GM12878 (cell line): ENCODE measurements around the gene CADPS. TPM values are rescaled to one million over a fixed set of nuclear protein-coding genes. Genes with fewer than 3 reads are reported as not detected.

Experiments
- ATAC-seq: fragments of 200-7000 bp; cut with Tn5 transposase; 3 replicates; pipeline ENCODE4 v1.9.1; 2020; ENCODE audit warnings: mild to moderate bottlenecking, moderate library complexity
- BruUV-seq: library from RNA; stranded (reverse); fragments of 400-500 nt; replicated peaks from 2 replicates; lab custom pipeline; 2021; lab: Mats Ljungman, UMichigan
- CTCF ChIA-PET: fragments of 300-600 bp; sonication (Branson Sonifier 250); formaldehyde crosslinking; extraction: SDS; loops from one replicate; lab custom pipeline; 2021; ENCODE audit warnings: inconsistent platforms; lab: Yijun Ruan, JAX
- POLR2A ChIA-PET: fragments of 350-600 bp; formaldehyde crosslinking; extraction: SDS; loops from one replicate; lab custom pipeline; 2021; ENCODE audit warnings: inconsistent platforms; lab: Charles Lee
- RAD21 ChIA-PET: fragments of 300-600 bp; sonication (Branson Sonifier 250); formaldehyde crosslinking; loops from one replicate; lab custom pipeline; 2023; ENCODE audit warnings: antibody characterized with exemption; ENCODE audit not compliant: unreplicated experiment; lab: Charles Lee
- SMC1A ChIA-PET: fragments of 300-600 bp; sonication (Branson Sonifier 250); formaldehyde crosslinking; loops from one replicate; lab custom pipeline; 2023; ENCODE audit not compliant: unreplicated experiment, uncharacterized antibody; lab: Charles Lee
- DNase-seq: peaks from one replicate; pipeline ENCODE4 v3.0.0-alpha.2; 2011; ENCODE audit warnings: low read depth, low spot score
- FAIRE-seq: peaks from 3 replicates; lab custom pipeline; 2011; peaks lifted over from hg19 to GRCh38; lab: Jason Lieb, UNC
- H2AFZ ChIP-seq: 2 replicates; pipeline ENCODE4 v1.6.0; 2011; ENCODE audit warnings: low read depth, low read length, control low read depth; ENCODE audit not compliant: control insufficient read depth
- H3K27ac ChIP-seq: 2 replicates; pipeline ENCODE4 v1.5.1; 2011; ENCODE audit warnings: control low read depth; ENCODE audit not compliant: control insufficient read depth, insufficient read depth
- H3K27me3 ChIP-seq, 2 experiments: replicated peaks in 1 of 2; 2 replicates each; pipeline versions ENCODE4 v1.6.0 to v1.6.1; 2011; ENCODE audit warnings: low read length in 1 of 2; ENCODE audit not compliant: control insufficient read depth in 2 of 2, insufficient read depth in 2 of 2
- H3K36me3 ChIP-seq, 2 experiments: 2 replicates each; pipeline ENCODE4 v1.5.1; 2011; ENCODE audit warnings: low read length in 1 of 2; ENCODE audit not compliant: control insufficient read depth in 2 of 2, insufficient read depth in 2 of 2
- H3K4me1 ChIP-seq: 2 replicates; pipeline ENCODE4 v1.6.1; 2011; ENCODE audit warnings: mild to moderate bottlenecking, low read length, moderate library complexity, mixed read lengths; ENCODE audit not compliant: control insufficient read depth, insufficient read depth
- H3K4me2 ChIP-seq: 2 replicates; pipeline ENCODE4 v1.6.0; 2011; ENCODE audit warnings: control low read depth; ENCODE audit not compliant: control insufficient read depth, insufficient read depth
- H3K4me3 ChIP-seq: fragments of 200-600 bp; sonication (generic); 2 replicates; pipeline ENCODE4 v1.5.1; 2016
- H3K79me2 ChIP-seq: 2 replicates; pipeline ENCODE4 v1.6.0; 2011; ENCODE audit warnings: low read length; ENCODE audit not compliant: control insufficient read depth, insufficient read depth
- H3K9ac ChIP-seq: 2 replicates; pipeline ENCODE4 v1.8.0; 2011; ENCODE audit warnings: low read length, control low read depth, mixed read lengths; ENCODE audit not compliant: control insufficient read depth, insufficient read depth
- H3K9me3 ChIP-seq: replicated peaks from 3 replicates; pipeline ENCODE4 v1.5.1; 2011; ENCODE audit warnings: mild to moderate bottlenecking, low read length; ENCODE audit not compliant: control insufficient read depth, insufficient read depth
- H4K20me1 ChIP-seq: 2 replicates; pipeline ENCODE4 v1.6.0; 2011; ENCODE audit not compliant: control insufficient read depth, insufficient read depth
- ASH2L ChIP-seq: fragments of 300-600, 200-600 bp; sonication (generic); IDR thresholded peaks from 2 replicates; pipeline ENCODE4 v1.6.1; 2017; ENCODE audit warnings: low read depth, mild to moderate bottlenecking, borderline replicate concordance
- ATF7 ChIP-seq: fragments of 450-650 bp; IDR thresholded peaks from 2 replicates; pipeline ENCODE4 v1.6.1; 2016; ENCODE audit warnings: low read depth, mild to moderate bottlenecking
- EGR1 ChIP-seq, 2 experiments: IDR thresholded peaks; 1 replicate in 1 of 2; 2 replicates in 1 of 2; pipeline ENCODE4 v1.6.1; 2011 to 2012; ENCODE audit warnings: low read depth in 2 of 2, low read length in 2 of 2, borderline replicate concordance in 1 of 2, mild to moderate bottlenecking in 1 of 2, moderate library complexity in 1 of 2
- IRF4 ChIP-seq: IDR thresholded peaks from 2 replicates; pipeline ENCODE4 v1.6.1; 2011; ENCODE audit warnings: low read depth, low read length
- MYC ChIP-seq: IDR thresholded peaks from 2 replicates; pipeline ENCODE4 v1.6.1; 2011; ENCODE audit warnings: mild to moderate bottlenecking, low read length, moderate library complexity, inconsistent platforms; ENCODE audit not compliant: insufficient read depth, insufficient replicate concordance, insufficient read length, severe bottlenecking
- POLR2A ChIP-seq: IDR thresholded peaks from 2 replicates; pipeline ENCODE4 v1.6.1; 2011; ENCODE audit warnings: low read depth, mild to moderate bottlenecking, low read length
- RB1 ChIP-seq: fragments of 450-650 bp; formaldehyde crosslinking; IDR thresholded peaks from 2 replicates; pipeline ENCODE4 v1.6.1; 2017; ENCODE audit warnings: mild to moderate bottlenecking, borderline replicate concordance
- REST ChIP-seq: IDR thresholded peaks from 2 replicates; pipeline ENCODE4 v1.6.1; 2012; ENCODE audit warnings: mild to moderate bottlenecking, low read depth, low read length
- SMAD5 ChIP-seq: IDR thresholded peaks from 2 replicates; pipeline ENCODE4 v1.6.1; 2016; ENCODE audit warnings: antibody characterized with exemption, low read depth
- SMARCA5 ChIP-seq: fragments of 450-650 bp; IDR thresholded peaks from 2 replicates; pipeline ENCODE4 v1.6.1; 2017; ENCODE audit warnings: mild to moderate bottlenecking
- SRF ChIP-seq, 2 experiments: IDR thresholded peaks; 2 replicates each; pipeline ENCODE4 v1.6.1; 2011; ENCODE audit warnings: low read depth in 2 of 2, low read length in 2 of 2, mild to moderate bottlenecking in 1 of 2, moderate library complexity in 1 of 2
- TAF1 ChIP-seq: IDR thresholded peaks from 2 replicates; pipeline ENCODE4 v1.6.1; 2011; ENCODE audit warnings: mild to moderate bottlenecking, low read depth, low read length, borderline replicate concordance
- WRNIP1 ChIP-seq: IDR thresholded peaks from 2 replicates; pipeline ENCODE4 v1.6.1; 2011; ENCODE audit warnings: low read depth, low read length, improper control_type of control experiment, borderline replicate concordance
- ZNF274 ChIP-seq: IDR thresholded peaks from one replicate; pipeline ENCODE4 v1.8.0; 2011; ENCODE audit not compliant: insufficient read length, insufficient read depth
- WGBS: methylation state at CpG from one replicate; pipeline ENCODE4 v1.1.6; 2016; ENCODE audit warnings: low lambda C conversion rate; ENCODE audit not compliant: insufficient replicate concordance, insufficient coverage; ENCODE audit errors: missing lambda C conversion rate; 5-methylcytosine and 5-hydroxymethylcytosine counted together
- in situ Hi-C: fragments of 300-500 bp; cut with MboI; formaldehyde crosslinking; loops from 9 replicates; pipeline ENCODE4 v1.14.3; 2018; ENCODE audit warnings: mixed read lengths
- intact Hi-C: fragments of 100-400 bp; cut with micrococcal nuclease; formaldehyde crosslinking; loops from one replicate; pipeline ENCODE4 v1.14.2; 2022; ENCODE audit not compliant: unreplicated experiment
- polyA plus RNA-seq, 11 experiments: library from polyadenylated mRNA; depleted of rRNA in 4 of 11; unstranded in 6 of 11; stranded (reverse) in 5 of 11; fragments of >200 nt; fragmentation: Nextera tagmentation in 4 of 11; fragmentation: Illumina TruSeq in 1 of 11; extraction: Ambion mirVana in 4 of 11; extraction: Trizol in 1 of 11; gene quantifications; 1 replicate in 1 of 11; 2 replicates in 10 of 11; pipeline versions ENCODE4 v1.2.1 to v1.2.3, GENCODE V29; 2011 to 2016; ENCODE audit warnings: inconsistent platforms in 2 of 11, missing spikeins in 2 of 11, low read depth in 1 of 11
- total RNA-seq, 4 experiments: library from RNA; depleted of rRNA in 3 of 4; stranded (reverse); fragments of >200 nt in 3 of 4; fragmentation: Illumina TruSeq in 1 of 4; extraction: Trizol in 1 of 4; gene quantifications; 2 replicates each; pipeline versions ENCODE4 v1.2.1 to v1.2.3, GENCODE V29; 2013 to 2021
- TF ChIP-seq, protein P1 (sequence below): fragments of 450-650 bp; IDR thresholded peaks from 2 replicates; pipeline ENCODE4 v1.6.1; 2014; ENCODE audit warnings: mild to moderate bottlenecking

Gene CADPS
- total and polyA plus RNA-seq, 10 of the 15 experiments (the other 5 are each of a cell fraction or from before 2014, with no cell fraction given): 0.20 TPM; not detected in 9

DNA sequence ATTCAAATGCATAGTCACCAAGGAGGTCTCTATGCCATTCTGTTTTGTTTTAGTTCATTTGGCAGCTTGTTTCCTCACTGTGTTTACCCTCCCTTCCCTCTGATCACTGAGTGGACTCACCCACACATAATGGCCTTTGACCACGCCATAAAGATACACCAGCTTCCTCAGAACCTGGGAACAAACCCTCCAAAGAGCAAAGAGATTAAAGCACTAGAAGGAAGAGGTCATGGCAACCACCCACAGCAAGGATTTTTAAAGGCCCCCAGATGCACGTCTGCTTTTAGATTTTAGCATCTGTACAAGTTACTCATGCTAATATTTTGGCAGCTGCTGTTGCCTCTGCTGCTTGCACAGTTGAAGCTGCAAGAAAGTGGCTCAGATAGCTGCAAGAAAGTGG lies 47.9 kb upstream of the CADPS start:
- ChIA-PET SMC1A (no interaction called here), RAD21 (no interaction called here), CTCF (no interaction called here)
- in situ Hi-C loops: no loop called here
- intact Hi-C loops: no loop called here
- no TSS peak for BruUV-seq
- H3K4me1 ChIP-seq: no peaks in the 10 kb centered on the region
- H3K9me3 ChIP-seq: no peaks in the 10 kb centered on the region
- H4K20me1 ChIP-seq: no peaks in the 10 kb centered on the region
- no peak overlapping the region for H2AFZ ChIP-seq
- no peak overlapping the region for H3K4me2 ChIP-seq
- WGBS: 0% methylated on average over 2 of the region's 2 CpGs
- TF ChIP-seq MYC (no peak), WRNIP1 (no peak), TAF1 (no peak), SMAD5 (no peak), ASH2L (no peak), SRF (IDR thresholded peaks at IDR 0.05; ENCODE audit: low read depth in 2 of 2, low read length in 2 of 2) (no peak), EGR1 (IDR thresholded peaks at IDR 0.05; ENCODE audit: borderline replicate concordance in 1 of 2, low read depth in 2 of 2, low read length in 2 of 2) (no peak), SMARCA5 (no peak), REST (no peak), IRF4 (no peak), ATF7 (no peak), RB1 (no peak), ZNF274 (no peak), POLR2A (no peak)
- TF ChIP-seq, protein P1, sequence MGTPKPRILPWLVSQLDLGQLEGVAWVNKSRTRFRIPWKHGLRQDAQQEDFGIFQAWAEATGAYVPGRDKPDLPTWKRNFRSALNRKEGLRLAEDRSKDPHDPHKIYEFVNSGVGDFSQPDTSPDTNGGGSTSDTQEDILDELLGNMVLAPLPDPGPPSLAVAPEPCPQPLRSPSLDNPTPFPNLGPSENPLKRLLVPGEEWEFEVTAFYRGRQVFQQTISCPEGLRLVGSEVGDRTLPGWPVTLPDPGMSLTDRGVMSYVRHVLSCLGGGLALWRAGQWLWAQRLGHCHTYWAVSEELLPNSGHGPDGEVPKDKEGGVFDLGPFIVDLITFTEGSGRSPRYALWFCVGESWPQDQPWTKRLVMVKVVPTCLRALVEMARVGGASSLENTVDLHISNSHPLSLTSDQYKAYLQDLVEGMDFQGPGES: no peak
- TF ChIP-seq, all 136 proteins: peak for 0
- POLR2A ChIA-PET: no interaction called here
- Histone ChIP-seq H3K27ac (no peak overlapping the region), H3K9ac (no peak overlapping the region), H3K36me3 (no peaks in the 10 kb centered on the region), H3K79me2 (no peaks in the 10 kb centered on the region), H3K27me3 (no peaks in the 10 kb centered on the region), H3K4me3 (no peak overlapping the region)
- DNase-seq: no peak
- no peak for ATAC-seq
- FAIRE-seq: no peak
